HepG2 (cell line): Measurements from ENCODE around the gene GALNT10. TPM values are rescaled to one million over a fixed set of nuclear protein-coding genes. Genes with fewer than 3 reads are reported as not detected.
A peak's percentile ranks its signal among the peaks of the same experiment; 100 is the strongest.

Experiments
- GABPA ChIP-seq, 2 experiments: IDR thresholded peaks; 2 replicates each; pipeline ENCODE4 v1.6.1; 2011 to 2016; ENCODE audit warnings: low read depth in 2 of 2, low read length in 1 of 2, missing biosample characterization in 1 of 2, missing genetic modification characterization in 1 of 2
- GABPB1 ChIP-seq: IDR thresholded peaks from 2 replicates; pipeline ENCODE4 v1.6.1; 2016; ENCODE audit warnings: mild to moderate bottlenecking, missing genetic modification reagents, moderate library complexity, missing compliant biosample characterization
- KDM6A ChIP-seq: IDR thresholded peaks from 2 replicates; pipeline ENCODE4 v1.6.1; 2016; ENCODE audit warnings: low read depth
- MAX ChIP-seq: IDR thresholded peaks from 2 replicates; pipeline ENCODE4 v1.6.1; 2012; ENCODE audit warnings: inconsistent platforms
- SNAPC4 ChIP-seq: sonication (generic); formaldehyde crosslinking; IDR thresholded peaks from 2 replicates; pipeline ENCODE4 v1.4.0; 2020; ENCODE audit warnings: mild to moderate bottlenecking, missing genetic modification reagents
- ZBTB10 ChIP-seq: sonication (generic); formaldehyde crosslinking; IDR thresholded peaks from 2 replicates; pipeline ENCODE4 v1.4.0; 2020; ENCODE audit warnings: missing genetic modification reagents, borderline replicate concordance
- ZNF276 ChIP-seq: sonication (generic); formaldehyde crosslinking; IDR thresholded peaks from 2 replicates; pipeline ENCODE4 v1.4.0; 2020; ENCODE audit warnings: mild to moderate bottlenecking, low read depth, missing genetic modification reagents
- ZNF546 ChIP-seq: sonication (generic); formaldehyde crosslinking; conservative IDR thresholded peaks from 2 replicates; pipeline ENCODE4 v1.8.1; 2023; ENCODE audit warnings: mild to moderate bottlenecking, missing genetic modification reagents
- polyA plus RNA-seq, 8 experiments: library from polyadenylated mRNA; depleted of rRNA in 3 of 8; stranded (reverse) in 7 of 8; unstranded in 1 of 8; fragments of >200 nt; fragmentation: Illumina TruSeq in 4 of 8; extraction: Trizol in 4 of 8; gene quantifications; 2 replicates each; pipeline versions ENCODE4 v1.2.1 to v1.2.3, GENCODE V29; 2011 to 2016; ENCODE audit warnings: low read depth in 4 of 8, missing spikeins in 1 of 8, mixed read lengths in 1 of 8; ENCODE audit not compliant: insufficient read depth in 1 of 8
- total RNA-seq, 5 experiments: library from RNA; depleted of rRNA; stranded (reverse); fragments of >200 nt; fragmentation: Illumina TruSeq; extraction: Trizol; gene quantifications; 2 replicates each; pipeline ENCODE4 v1.2.3, GENCODE V29; 2016; ENCODE audit warnings: low read depth in 1 of 5

GALNT10 gene
- total and polyA plus RNA-seq, 2 of the 13 experiments (the other 11 are each of a cell fraction or from before 2014, with no cell fraction given), result 8.1 to 11.2 TPM

- TF ChIP-seq ZBTB10 (CRISPR knock-in tag) (no peak), ZNF546 (CRISPR knock-in tag) (no peak), SNAPC4 (CRISPR knock-in tag) (no peak), GABPA (IDR thresholded peaks at IDR 0.05; ENCODE audit: low read depth, low read length) (peak; percentile 54), GABPA (CRISPR knock-in tag; IDR thresholded peaks at IDR 0.05; ENCODE audit: low read depth) (no peak), MAX (0 out of 2 replicates have a peak, but pooled peaks have one; percentile 19), KDM6A (CRISPR knock-in tag) (no peak), GABPB1 (CRISPR knock-in tag) (peak; percentile 69), ZNF276 (CRISPR knock-in tag) (no peak)
Observed at GRCh38 chr5:154190595-154191304, at the start of gene GALNT10 (continued).
